Measurements from ENCODE around the gene GNAQ.

Gene GNAQ

DNA sequence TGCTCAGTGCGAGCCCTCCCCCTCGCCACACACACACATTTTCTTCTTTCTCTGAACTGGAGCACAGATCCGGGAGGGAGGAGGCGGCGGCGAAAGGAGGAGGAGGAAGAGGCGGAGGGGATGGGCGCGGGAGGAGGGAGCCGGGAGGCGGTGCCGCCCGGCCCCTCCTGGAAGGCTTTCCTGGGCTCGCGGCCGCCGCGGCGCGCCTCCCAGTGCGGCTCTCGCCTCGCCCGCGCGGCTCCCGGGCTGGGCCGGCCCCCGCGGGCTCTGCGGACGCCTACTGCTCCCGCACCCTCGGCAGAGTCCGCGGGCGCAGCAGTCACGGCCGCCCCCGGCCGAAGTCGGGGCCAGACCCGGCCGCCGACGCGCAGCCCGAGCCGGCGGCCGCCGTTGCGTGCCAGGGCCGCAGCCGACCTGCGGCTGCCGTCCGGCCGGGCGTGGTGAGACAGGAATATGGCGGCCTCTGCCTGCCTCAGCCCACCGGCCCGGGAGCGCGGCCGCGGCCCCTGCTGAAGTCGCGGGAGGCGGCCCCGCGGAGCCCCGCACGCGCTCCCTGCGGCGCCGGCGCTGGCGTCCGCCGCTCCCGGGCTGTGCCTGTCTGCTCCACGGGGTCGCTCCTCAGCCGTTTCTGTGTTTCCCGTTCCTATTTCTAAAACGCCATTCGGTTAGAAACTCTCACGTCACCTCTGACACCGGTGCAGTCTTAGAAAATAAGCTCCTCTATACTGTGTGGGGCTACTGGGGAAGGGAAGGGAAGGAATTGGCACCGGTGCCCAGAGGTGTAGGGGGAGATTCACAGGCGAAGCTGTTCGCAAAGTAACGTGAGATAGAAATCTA, 500 bp upstream of the GNAQ start:
- peak; percentile 93 for DNase-seq

DNA sequence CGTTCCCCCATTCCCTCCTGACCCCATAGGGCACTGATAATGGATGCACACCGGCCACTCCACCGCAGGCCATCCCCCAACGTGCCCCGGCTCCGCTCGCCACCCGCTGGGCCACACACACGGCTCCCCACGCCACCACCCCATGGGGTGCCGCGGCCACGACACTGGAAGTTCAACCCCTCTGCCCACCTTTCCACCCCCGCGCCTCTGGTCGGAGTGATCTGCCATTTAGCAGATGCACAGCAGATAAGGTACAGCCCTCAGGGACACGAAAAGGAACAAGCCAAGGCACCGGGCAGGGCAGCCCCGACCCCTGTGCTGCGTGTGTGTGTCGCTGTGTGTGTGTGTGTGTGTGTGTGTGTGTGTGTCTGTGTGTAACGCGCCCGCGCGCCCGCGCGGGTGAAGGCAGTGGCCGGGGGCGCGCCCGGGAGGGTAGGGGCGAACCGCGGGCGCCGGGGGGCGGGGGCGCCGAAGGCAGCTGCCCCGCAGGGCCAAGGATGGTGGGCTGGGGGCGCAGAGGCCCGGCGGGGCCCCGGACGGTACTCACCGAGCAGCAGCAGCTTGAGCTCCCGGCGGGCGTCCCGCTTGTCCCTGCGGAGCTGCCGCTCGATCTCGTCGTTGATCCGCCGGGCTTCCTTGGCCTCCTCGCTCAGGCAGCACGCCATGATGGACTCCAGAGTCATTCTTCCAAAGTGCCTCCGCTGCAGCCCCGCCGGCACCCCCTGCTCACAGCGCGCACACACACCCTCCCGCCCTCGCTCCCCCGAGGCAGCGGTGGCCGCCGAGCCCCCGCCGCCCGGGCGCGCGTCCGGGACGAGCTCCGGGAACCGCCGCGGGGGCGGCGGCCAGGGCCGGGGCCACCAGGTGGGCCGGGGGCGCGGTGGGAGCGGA, 813 bp downstream of the GNAQ start:
- DNase-seq, result peak; percentile 80

GRCh38 chr9:78030296-78030552, 1.4 kb downstream of the GNAQ start:
- DNase-seq, result no peak

GRCh38 chr9:78029551-78030295, 1.9 kb downstream of the GNAQ start:
- DNase-seq, result no peak

DNA sequence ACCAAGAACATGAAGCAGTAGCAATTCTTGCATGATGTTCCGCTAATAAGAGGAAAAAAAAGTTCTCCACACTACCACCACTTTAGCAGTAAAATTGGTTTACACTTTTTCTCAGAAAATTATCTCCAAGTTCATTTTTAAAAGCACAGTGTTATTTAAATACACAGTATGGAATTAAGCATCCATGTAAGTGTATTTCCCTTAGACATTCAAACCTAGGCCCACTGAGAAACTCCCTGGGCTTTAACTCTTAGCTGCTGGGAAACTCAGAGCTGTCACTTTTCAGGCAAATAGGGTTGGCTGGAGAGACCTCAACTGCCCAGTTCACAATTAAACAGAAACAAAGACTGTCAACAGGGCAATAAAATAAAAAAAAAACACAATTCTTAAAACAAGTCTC, 2.7 kb downstream of the GNAQ start:
- no peak for DNase-seq

GRCh38 chr9:78026947-78027346, 4.7 kb downstream of the GNAQ start:
- DNase-seq, result no peak

DNA sequence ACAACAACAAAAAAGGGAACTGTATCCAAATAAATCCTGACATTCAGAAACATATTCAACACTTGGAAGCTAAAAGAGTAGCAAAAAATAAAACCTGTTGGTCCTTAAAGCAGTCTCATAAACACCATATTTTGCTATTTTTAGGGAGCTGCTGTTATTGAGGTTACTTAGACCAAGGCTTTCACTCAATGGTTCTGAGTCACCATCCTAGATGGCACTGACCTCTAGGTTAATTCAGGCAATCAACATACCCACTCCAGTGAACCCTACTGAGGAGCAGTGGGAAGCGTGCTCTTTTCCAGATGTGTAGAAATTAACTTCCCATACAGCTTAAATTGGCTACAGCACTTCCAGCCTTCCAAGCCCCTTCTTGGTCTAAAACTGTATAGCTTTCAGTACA, 5.2 kb downstream of the GNAQ start:
- no peak for DNase-seq

- no peak for DNase-seq
Observed at GRCh38 chr9:78025186-78025585, 6.4 kb downstream of the GNAQ start.

DNA sequence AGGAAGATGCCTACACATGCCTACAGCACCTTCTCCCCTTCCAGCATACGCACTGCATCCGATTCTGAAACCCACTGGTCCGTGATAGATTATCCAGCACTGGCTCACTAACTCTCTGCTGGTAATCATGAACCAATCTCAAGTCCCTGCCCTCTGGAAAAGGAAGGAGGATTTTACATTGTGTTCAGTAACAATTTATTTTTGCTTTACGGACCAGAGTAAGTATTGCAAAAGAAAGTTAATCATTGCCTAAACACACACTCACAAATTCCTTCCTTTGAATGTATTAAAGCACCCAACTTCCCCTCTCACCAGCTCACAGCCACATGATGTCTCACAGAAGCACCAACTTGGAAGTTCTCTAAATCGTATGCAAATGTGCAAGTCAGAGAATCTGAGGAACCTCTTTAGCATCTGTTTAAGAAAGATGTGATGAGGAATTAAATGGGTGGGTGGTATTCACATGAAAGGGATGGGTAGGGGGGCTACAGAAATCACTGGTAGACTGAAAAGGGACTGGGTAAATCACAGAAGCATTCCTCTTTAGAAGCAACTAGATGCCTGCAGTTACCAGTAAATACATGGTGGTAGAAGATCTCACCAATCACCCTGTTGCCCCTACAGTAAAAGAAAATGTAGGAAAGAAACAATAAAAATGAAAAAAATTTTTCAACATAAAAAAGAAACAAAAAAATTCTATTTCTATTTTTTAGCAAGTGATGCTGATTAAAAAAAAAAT, 8.4 kb downstream of the GNAQ start:
- no peak for DNase-seq

DNA sequence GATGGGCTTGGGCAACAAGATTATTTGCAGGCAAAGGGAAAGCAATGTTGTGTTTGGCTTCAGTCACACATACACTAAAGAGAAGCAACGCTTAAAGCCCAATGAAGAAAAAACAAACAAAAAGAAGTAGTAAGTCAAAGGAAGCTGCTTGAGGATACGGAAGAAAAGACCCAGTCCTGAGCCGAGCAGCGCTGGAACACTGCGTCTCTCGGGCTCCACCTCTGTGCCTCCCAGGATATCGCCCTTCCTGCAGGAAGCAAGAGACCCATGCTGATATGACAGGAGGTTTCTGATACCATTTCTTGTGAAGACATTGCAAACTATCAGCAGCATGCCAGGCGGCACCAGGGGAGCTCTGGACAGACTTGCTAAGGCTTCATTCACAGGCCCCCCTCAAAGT, 9.9 kb downstream of the GNAQ start:
- no peak for DNase-seq

GRCh38 chr9:78017190-78017693, 14.4 kb downstream of the GNAQ start:
- no peak for DNase-seq

DNA sequence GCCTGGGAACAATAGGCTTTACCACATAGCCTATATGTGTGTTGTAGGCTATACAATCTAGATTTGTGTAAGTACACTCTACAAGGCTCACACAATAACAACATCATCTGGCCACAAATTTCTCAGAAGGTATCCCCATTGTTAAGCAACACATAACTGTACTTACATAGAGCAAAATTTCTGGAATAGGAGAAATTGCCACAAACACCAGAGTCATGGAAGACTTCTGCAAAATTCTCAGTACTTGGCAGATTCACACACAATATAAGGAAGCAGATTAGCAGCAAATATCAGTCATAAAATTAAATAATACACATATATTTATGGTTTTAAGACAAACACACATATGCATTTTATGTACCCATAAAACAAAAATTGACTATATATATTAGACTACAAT, 16.4 kb downstream of the GNAQ start:
- DNase-seq, result no peak

DNA sequence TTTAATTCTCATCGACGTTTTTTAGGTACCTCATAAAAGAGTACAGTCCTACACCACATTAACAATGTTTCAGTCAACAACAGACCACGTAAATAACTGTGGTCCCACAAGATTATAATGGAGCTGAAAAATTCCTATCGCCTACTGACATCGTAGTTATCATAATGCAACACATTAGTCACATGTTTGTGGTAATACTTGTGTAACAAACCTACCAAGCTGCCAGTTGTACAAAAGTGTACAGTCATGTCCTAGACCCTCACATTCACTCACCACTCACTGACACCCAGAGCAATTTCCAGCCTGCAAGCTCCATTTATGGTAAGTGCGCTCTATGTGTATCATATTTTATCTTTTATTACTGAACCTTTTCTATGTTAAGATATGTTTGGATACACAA, 16.8 kb downstream of the GNAQ start:
- no peak for DNase-seq

DNA sequence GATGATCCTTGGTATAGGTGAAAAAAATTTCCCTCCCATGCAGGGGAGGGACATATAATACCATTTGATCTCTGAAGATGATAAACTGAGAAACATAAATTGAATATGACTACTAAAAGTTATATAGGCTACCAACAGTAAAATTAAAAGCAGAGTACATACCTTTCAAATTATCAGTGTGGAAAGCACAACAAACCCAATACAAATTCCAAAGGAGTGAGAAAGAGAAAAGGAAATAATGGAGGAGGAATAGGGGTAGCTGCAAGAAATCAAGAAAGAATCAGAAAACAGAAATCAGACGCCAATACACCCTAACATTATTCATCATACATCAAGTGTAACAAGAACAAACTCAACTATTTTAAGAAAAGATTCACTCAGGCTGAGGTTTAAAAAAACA, 17.7 kb downstream of the GNAQ start:
- DNase-seq, result no peak

GRCh38 chr9:78011049-78011448, 20.6 kb downstream of the GNAQ start:
- no peak for DNase-seq

- DNase-seq, result no peak
Observed at GRCh38 chr9:78010445-78010844, 21.2 kb downstream of the GNAQ start.

GRCh38 chr9:78009186-78009585, 22.4 kb downstream of the GNAQ start:
- no peak for DNase-seq

DNA sequence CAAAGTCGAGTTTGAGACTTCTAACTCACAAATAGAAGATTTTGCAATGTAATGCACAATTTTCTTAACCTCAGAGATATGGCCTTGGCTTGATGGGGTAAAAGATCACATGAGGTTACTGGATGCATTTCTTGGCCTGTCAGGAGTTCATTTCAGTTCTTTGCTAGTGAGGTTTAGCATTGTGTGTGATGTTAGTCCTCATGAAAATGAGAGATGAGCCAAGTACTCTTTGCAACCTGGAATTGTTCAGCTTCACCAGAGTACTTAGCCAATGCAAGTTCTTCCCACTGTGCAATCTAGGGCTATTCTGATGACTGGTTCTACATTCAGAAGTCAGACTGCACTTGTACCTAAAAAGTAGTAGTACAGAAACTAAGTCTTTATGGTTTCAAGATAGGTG, 24.9 kb downstream of the GNAQ start:
- no peak for DNase-seq

GRCh38 chr9:78005231-78006002, 26.2 kb downstream of the GNAQ start:
- no peak for DNase-seq

- no peak for DNase-seq
Observed at GRCh38 chr9:78004478-78005229, 27.0 kb downstream of the GNAQ start.

DNA sequence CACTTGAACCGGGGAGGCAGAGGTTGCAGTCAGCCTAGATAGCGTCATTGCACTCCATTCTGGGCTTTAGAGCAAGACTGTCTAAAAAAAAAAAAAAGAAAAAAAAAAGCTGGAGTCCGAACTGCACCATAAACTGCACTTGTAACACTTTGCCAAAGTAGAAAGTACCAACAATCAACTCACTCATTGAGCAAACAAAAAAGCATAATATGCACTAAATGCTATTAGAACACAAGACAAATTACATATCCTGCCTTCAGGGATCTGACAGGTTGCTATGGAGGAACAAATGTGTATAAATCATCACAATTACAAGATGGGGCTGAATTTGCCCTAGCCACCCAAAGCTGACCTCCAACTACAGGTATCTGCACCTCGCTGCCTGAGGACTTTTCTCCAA, 27.9 kb downstream of the GNAQ start:
- DNase-seq, result no peak
